NOMO-1 treated with DMSO at 0.1 percent for 48 hours (cell line): ENCODE measurements around the gene DCAF6.
A peak's percentile ranks its signal among the peaks of the same experiment; 100 is the strongest.

Experiments
- DNase-seq: peaks from one replicate; lab custom pipeline; 2025; ENCODE audit not compliant: unreplicated experiment; lab: John Stamatoyannopoulos, UW

The DCAF6 gene

GRCh38 chr1:168084396-168085231 is 148.1 kb downstream of the DCAF6 start:
- DNase-seq: peak; percentile 61

GRCh38 chr1:168085401-168085872 is 149.0 kb downstream of the DCAF6 start:
- no peak for DNase-seq

GRCh38 chr1:168086438-168086837 is 150.0 kb downstream of the DCAF6 start:
- no peak for DNase-seq

GRCh38 chr1:168087696-168088095 is 151.2 kb downstream of the DCAF6 start:
- no peak for DNase-seq

- DNase-seq: no peak
These were observed 152.2 kb downstream of the DCAF6 start for GRCh38 chr1:168088511-168089325.

GRCh38 chr1:168089326-168089978 is 153.0 kb downstream of the DCAF6 start:
- no peak for DNase-seq

GRCh38 chr1:168089979-168090337 is 153.5 kb downstream of the DCAF6 start:
- DNase-seq: no peak

- no peak for DNase-seq
These were observed 153.9 kb downstream of the DCAF6 start for GRCh38 chr1:168090395-168090794.

- DNase-seq: no peak
These were observed 154.6 kb downstream of the DCAF6 start for GRCh38 chr1:168091063-168091462.

- no peak for DNase-seq
These were observed 155.5 kb downstream of the DCAF6 start for GRCh38 chr1:168091720-168092550.

- no peak for DNase-seq
These were observed 156.3 kb downstream of the DCAF6 start for GRCh38 chr1:168092566-168093355.

GRCh38 chr1:168093616-168094015 is 157.1 kb downstream of the DCAF6 start:
- DNase-seq: no peak

- DNase-seq: no peak
These were observed 159.0 kb downstream of the DCAF6 start for GRCh38 chr1:168095476-168095875.

- no peak for DNase-seq
These were observed 160.0 kb downstream of the DCAF6 start for GRCh38 chr1:168096296-168097165.

- DNase-seq: no peak
These were observed 161.5 kb downstream of the DCAF6 start for GRCh38 chr1:168097921-168098528.

- no peak for DNase-seq
These were observed 162.2 kb downstream of the DCAF6 start for GRCh38 chr1:168098534-168099320.

- DNase-seq: no peak
These were observed 162.9 kb downstream of the DCAF6 start for GRCh38 chr1:168099337-168099801.
